Hepatocyte (in vitro differentiated cells): Measurements from ENCODE around the gene SMIM33.

Experiments used
- EZH2 ChIP-seq: fragments of 200-600 bp; sonication (generic); IDR thresholded peaks from 2 replicates; pipeline ENCODE4 v1.6.1; 2016; ENCODE audit warnings: antibody characterized with exemption, mild to moderate bottlenecking, borderline replicate concordance
- TF ChIP-seq, protein P1 (sequence below): fragments of 200-600 bp; sonication (generic); IDR thresholded peaks from 2 replicates; pipeline ENCODE4 v1.5.1; 2016; ENCODE audit warnings: antibody characterized with exemption, mild to moderate bottlenecking; ENCODE audit not compliant: poor library complexity

DNA sequence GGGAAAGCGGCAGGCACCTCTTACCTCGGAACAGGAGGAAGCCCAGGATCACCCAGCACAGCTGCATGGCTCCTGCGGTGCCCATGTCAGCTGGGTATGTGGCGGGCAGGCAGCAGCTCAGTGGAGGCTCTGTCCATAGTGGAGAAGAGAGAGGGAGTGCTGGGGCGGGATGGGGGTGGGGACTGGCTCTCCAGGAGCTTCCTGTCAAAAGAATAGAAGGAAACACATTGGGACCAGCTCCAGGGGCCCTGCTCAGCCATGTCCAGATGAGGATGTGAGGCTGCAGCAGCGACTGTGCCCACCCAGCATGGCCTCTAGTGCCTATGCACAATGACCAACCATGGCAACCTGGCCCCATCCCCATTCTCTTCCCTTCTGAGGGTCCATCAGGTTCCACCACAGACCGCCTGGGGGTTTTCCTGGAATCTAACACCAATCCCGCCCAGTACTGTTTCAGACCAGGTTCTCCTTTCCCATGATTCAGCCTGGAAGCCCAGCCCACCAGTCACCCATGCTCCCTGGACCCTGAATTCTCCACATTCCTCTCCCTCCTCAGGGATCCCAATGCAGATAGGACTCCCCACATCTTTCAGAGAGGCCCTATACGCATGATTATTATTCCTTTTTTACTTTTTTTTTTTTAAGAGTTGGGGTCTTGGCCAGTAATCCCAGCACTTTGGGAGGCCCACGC is 8.1 kb upstream of the SMIM33 start, which contains the start of gene ECSCR:
- TF ChIP-seq, protein P1, sequence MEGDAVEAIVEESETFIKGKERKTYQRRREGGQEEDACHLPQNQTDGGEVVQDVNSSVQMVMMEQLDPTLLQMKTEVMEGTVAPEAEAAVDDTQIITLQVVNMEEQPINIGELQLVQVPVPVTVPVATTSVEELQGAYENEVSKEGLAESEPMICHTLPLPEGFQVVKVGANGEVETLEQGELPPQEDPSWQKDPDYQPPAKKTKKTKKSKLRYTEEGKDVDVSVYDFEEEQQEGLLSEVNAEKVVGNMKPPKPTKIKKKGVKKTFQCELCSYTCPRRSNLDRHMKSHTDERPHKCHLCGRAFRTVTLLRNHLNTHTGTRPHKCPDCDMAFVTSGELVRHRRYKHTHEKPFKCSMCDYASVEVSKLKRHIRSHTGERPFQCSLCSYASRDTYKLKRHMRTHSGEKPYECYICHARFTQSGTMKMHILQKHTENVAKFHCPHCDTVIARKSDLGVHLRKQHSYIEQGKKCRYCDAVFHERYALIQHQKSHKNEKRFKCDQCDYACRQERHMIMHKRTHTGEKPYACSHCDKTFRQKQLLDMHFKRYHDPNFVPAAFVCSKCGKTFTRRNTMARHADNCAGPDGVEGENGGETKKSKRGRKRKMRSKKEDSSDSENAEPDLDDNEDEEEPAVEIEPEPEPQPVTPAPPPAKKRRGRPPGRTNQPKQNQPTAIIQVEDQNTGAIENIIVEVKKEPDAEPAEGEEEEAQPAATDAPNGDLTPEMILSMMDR: no peak
- TF ChIP-seq EZH2: no peak
